Psoas muscle (tissue), 8 donors: Measurements from ENCODE around the gene GGT7. TPM values are rescaled to one million over a fixed set of nuclear protein-coding genes. Genes with fewer than 3 reads are reported as not detected.

Experiments used
- ATAC-seq, 4 donors: fragments of 200-7000 bp; cut with Tn5 transposase; one replicate each; pipeline ENCODE4 v1.9.1; 2020; ENCODE audit warnings: moderate library complexity in 3 of 4, mild to moderate bottlenecking in 2 of 4
- DNase-seq, 2 donors: peaks; one replicate each; pipeline ENCODE4 v3.0.0-alpha.2; 2020
- H3K27ac ChIP-seq: fragments of 200-600 bp; one replicate; pipeline ENCODE4 v1.8.0; 2022
- H3K27me3 ChIP-seq, 3 donors: fragments of 200-600 bp in 1 of 3; one replicate each; pipeline versions ENCODE4 v1.6.1 to v1.8.0; 2013 to 2022; ENCODE audit warnings: low read length in 2 of 3, mild to moderate bottlenecking in 2 of 3, moderate library complexity in 1 of 3; ENCODE audit not compliant: insufficient read depth in 3 of 3
- H3K36me3 ChIP-seq, 2 donors: fragments of 200-600 bp in 1 of 2; one replicate each; pipeline versions ENCODE4 v1.6.1 to v1.8.0; 2013 to 2022; ENCODE audit warnings: low read depth in 1 of 2, mild to moderate bottlenecking in 1 of 2, moderate library complexity in 1 of 2; ENCODE audit not compliant: insufficient read depth in 1 of 2
- H3K4me1 ChIP-seq: fragments of 200-600 bp; one replicate; pipeline ENCODE4 v1.8.0; 2022
- H3K4me3 ChIP-seq: fragments of 200-600 bp; one replicate; pipeline ENCODE4 v1.8.0; 2022; ENCODE audit warnings: mild to moderate bottlenecking
- H3K9me3 ChIP-seq: fragments of 200-600 bp; one replicate; pipeline ENCODE4 v1.8.0; 2022
- CTCF ChIP-seq: fragments of 200-600 bp; IDR thresholded peaks from one replicate; pipeline ENCODE4 v1.8.0; 2022; ENCODE audit warnings: antibody characterized with exemption
- WGBS, 3 donors: extraction: QIAGEN DNeasy Blood & Tissue Kit; methylation state at CpG; one replicate each; pipeline versions ENCODE4 v1.1.6 to v1.1.7; 2013; 5-methylcytosine and 5-hydroxymethylcytosine counted together
- intact Hi-C, 2 donors: fragments of 100-400 bp; cut with DNase I; formaldehyde crosslinking; loops; one replicate each; pipeline versions ENCODE4 v1.11.0 to v1.14.2; 2022
- polyA plus RNA-seq, 3 donors: library from polyadenylated mRNA; stranded (reverse); fragments of 200-250 nt; gene quantifications; one replicate each; pipeline ENCODE4 v1.2.3, GENCODE V29; 2013
- total RNA-seq, 4 donors: library from RNA; stranded (reverse); fragmentation: NEBNext Ultra II Directional in 2 of 4; extraction: Animal tissue kit (Norgen Biotek cat#: 25700) in 2 of 4; gene quantifications; one replicate each; pipeline versions ENCODE4 v1.2.1 to v1.2.4, GENCODE V29; 2021 to 2023
- donor health status: healthy with polysubstance abuse.
- donor health status: DM: no; HTN: no; CAD: no; lungs with moderate emphysema.
- donor health status: Bipolar disorder and iron deficiency.
- donor health status: healthy.
- donor health status: DM: yes; HTN: yes; CAD: no.
- donor health status: DM: no; HTN: no; CAD: no.
- donor health status: DM: no; HTN: no; CAD: no.
- donor health status: DM: yes; HTN: yes; CAD: no.

The GGT7 gene
- total and polyA plus RNA-seq, 7 donors = 4.8 to 36.2 (median 28.0) TPM

- Histone ChIP-seq H3K4me3 (peak overlapping the region; percentile 24), H3K27ac (peak overlapping the region; percentile 66), H3K27me3 (no peaks in the 10 kb centered on the region), H3K4me1 (peaks cover 35% of the 10 kb centered on the region), H3K9me3 (no peaks in the 10 kb centered on the region), H3K36me3 (peaks cover 0 to 32% of the 10 kb centered on the region in 2 donors)
- TF ChIP-seq CTCF = no peak
- ATAC-seq (no peak), DNase-seq (no peak)
- 72 to 80% (median 73%) methylated on average over 6 of the region's 6 CpGs for WGBS, 3 donors
- intact Hi-C loops = no loop called here
These were observed 7.7 kb upstream of the GGT7 start for GRCh38 chr20:34880215-34880850.

DNA sequence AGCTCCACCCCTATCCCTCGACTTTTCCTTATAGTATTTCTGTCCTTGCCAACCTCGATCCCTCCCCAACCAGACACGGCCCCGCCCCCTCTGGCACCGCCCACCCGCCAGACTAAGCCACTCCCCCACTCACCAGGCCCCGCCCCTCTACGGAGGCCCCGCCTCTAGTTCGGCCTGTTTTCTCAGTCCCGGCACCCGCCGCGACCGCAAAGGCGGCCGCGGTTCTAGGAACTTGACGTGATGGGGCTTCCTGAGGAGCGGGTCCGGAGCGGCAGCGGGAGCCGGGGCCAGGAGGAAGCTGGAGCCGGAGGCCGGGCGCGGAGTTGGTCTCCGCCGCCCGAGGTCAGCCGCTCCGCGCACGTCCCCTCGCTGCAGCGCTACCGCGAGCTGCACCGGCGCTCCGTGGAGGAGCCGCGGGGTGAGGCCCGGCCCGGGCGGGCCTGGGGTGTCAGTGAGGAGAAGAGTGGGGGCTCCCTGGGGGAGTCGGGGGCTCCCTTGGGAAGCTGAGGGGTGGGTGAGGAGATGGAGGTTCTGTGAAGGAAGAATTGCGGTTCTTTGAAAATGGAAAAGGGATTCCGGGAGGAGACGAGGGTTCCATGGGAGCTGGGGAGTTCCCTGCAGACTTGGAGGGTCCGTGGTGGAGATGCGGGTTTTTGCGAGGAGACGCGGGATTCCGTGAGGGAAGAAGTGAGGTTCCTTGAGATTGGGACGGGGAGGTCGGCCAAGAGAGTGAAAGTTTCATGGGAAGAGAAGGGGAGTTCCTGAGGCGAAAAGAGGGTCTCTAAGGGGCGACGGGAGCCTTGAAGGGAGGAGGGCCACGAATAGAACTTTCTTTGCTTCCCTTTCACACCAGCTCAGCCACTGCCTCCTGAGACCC lies 4.0 kb upstream of the GGT7 start, which contains the start of gene ACSS2:
TSS of gene ACSS2 (plus strand) at position 207 of the 877 bp plus-strand sequence. CDS start at position 241, 34 bp downstream.
- Histone ChIP-seq H3K4me1 (peaks cover 40% of the 10 kb centered on the region), H3K36me3 (peaks cover 0 to 4% of the 10 kb centered on the region in 2 donors), H3K27me3 (no peaks in the 10 kb centered on the region), H3K4me3 (peak within 1 kb of the TSS; percentile 97), H3K9me3 (no peaks in the 10 kb centered on the region), H3K27ac (peak within 1 kb of the TSS; percentile 96)
- ATAC-seq (peak; percentile 84 to 90 (median 87)), DNase-seq (peak in 1 of 2 donors; percentile 99)
- TF ChIP-seq CTCF = no peak
- intact Hi-C loops = loop anchor here in 1 of 2 donors (10.0 kb wide), 1 partner anchor 218 kb away; the partner anchor contains the start of gene TRPC4AP
- WGBS, 3 donors = 0 to 1% (median 1%) methylated on average over 31 to 63 of the region's 63 CpGs

DNA sequence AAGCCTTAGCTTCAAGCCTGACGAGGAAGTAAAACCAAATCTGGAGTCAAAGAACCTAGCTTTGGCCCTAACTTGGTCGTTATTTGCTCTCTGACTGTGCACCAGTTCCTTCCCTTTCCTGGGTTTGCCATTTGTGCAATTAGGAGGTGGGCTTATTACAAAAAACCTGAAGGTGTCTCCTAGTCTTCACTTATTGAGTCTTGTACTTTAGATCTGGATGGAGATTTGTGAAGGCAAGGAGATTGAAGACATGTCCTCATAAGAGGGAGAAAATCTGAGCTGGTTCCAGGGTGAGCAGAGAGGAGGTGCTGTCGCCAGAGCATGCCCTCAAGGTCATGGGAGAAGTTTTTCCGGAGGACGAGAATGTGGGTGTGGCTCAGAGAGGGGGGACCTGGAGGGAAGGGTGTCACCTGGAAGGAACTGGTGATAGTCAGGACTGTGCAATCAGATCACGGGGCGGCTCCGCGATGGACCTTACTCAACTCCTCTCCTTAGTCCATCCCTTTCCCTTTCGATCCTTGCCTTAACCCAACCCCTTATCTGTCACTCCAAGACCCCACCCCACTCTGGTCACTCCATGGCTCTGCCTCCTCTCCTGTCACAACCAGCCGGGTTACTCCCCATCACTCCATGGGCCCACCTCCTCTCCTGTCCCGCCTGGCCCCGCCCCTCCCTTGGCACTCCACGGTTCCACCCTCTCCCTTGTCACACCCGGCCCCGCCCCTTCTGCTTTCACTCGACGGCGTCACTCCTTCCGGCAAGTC lies 3.2 kb upstream of the GGT7 start:
- H3K4me1 ChIP-seq = peaks cover 35% of the 10 kb centered on the region
- ATAC-seq (no peak), DNase-seq (peak in 1 of 2 donors; percentile 99)
- peak; percentile 6 for TF ChIP-seq CTCF
- intact Hi-C loops = loop anchor here in 1 of 2 donors (2.0 to 10.0 kb wide), 2 partner anchors 79 to 219 kb away; partner anchors contain the start of genes GSS, MYH7B and TRPC4AP
- no peaks in the 10 kb centered on the region for H3K36me3 ChIP-seq
- peak overlapping the region; percentile 96 for H3K27ac ChIP-seq
- peak overlapping the region; percentile 97 for H3K4me3 ChIP-seq
- WGBS, 3 donors = 10 to 12% (median 12%) methylated on average over 20 of the region's 20 CpGs
- H3K27me3 ChIP-seq = no peaks in the 10 kb centered on the region
- H3K9me3 ChIP-seq = no peaks in the 10 kb centered on the region

DNA sequence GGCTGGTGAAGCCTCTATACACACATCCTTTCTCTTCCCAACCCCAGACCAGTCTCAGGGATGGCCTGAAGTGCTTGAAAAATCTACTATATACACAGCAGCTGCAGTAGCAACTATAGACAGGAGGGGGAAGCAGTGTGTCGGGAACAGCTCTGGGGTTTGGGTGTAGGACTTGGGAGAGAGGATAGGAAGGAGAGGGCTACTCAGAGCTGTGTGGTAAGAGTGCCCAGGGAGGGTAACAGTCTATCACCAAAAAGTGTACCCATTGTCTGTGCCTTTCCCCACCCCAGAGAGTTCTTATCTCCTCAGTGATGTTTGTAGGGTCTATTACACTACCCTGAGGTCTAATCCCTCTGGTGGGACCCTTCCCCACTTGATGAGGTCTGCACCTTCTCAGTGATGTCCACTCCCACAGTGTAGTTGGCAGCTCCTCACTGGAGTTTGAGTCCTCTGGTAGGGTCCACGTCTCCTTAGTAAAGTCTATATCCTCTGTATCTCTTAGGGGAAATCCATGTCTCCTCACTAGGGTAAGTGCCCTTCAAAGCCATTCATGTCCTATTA lies 1.5 kb upstream of the GGT7 start:
- H3K4me1 ChIP-seq = peaks cover 22% of the 10 kb centered on the region
- 21 to 35% (median 32%) methylated on average over 2 of the region's 2 CpGs for WGBS, 3 donors
- TF ChIP-seq CTCF = peak; percentile 93
- H3K4me3 ChIP-seq = no peak overlapping the region
- intact Hi-C loops = loop anchor here (2.0 to 10.0 kb wide), 5 partner anchors 42 to 221 kb away; partner anchors contain the start of genes TRPC4AP (in 2 of the 2), GSS (in 1 of the 2) and MYH7B (in 1 of the 2)
- H3K27me3 ChIP-seq = no peaks in the 10 kb centered on the region
- H3K27ac ChIP-seq = peak overlapping the region; percentile 96
- ATAC-seq = peak; percentile 65 to 71 (median 66)
- H3K36me3 ChIP-seq = no peaks in the 10 kb centered on the region
- H3K9me3 ChIP-seq = no peaks in the 10 kb centered on the region
- DNase-seq = peak; percentile 63 to 82
